NT2/D1 (cell line): ENCODE data around the gene POT1.

Source experiments
- SUZ12 ChIP-seq: IDR thresholded peaks from 2 replicates; pipeline ENCODE4 v1.6.1; 2011; ENCODE audit not compliant: insufficient read length, insufficient read depth; ENCODE audit errors: extremely low read depth
- YY1 ChIP-seq: IDR thresholded peaks from 2 replicates; pipeline ENCODE4 v1.6.1; 2011; ENCODE audit not compliant: insufficient read length, insufficient read depth
- ZNF274 ChIP-seq: IDR thresholded peaks from 2 replicates; pipeline ENCODE4 v1.6.1; 2011; ENCODE audit warnings: mild to moderate bottlenecking, low read depth, low read length

GRCh38 chr7:124930655-124931597 is 1.3 kb upstream of the POT1 start:
- TF ChIP-seq YY1, result no peak
- TF ChIP-seq ZNF274, result no peak
- no peak for TF ChIP-seq SUZ12
